ELR (cell line): Measurements from ENCODE around the gene MYL6B.

Experiments used
- DNase-seq: peaks from one replicate; pipeline ENCODE4 v3.0.0-alpha.2; 2015; ENCODE audit warnings: low read depth

Gene MYL6B

DNA sequence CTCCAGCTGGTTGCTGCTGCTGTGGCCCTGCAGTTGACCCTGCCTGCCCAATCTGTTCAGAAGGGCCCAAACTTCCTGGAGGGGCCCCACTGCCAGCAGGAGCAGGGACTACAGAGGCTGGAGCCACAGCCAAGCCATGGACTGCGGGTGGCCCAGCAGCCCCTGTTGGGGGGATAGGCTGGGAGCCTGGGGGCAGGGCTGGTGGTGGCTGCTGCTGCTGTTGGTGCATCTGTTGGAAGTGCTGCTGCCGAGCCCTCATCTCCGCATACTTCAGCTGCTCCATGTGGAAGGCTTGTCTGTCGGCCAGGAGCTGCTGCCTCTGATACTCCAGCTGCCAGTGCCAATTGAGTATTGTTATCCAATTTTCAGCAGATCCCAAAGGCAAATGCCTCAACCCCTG, 13.0 kb downstream of the MYL6B start:
- DNase-seq = no peak

DNA sequence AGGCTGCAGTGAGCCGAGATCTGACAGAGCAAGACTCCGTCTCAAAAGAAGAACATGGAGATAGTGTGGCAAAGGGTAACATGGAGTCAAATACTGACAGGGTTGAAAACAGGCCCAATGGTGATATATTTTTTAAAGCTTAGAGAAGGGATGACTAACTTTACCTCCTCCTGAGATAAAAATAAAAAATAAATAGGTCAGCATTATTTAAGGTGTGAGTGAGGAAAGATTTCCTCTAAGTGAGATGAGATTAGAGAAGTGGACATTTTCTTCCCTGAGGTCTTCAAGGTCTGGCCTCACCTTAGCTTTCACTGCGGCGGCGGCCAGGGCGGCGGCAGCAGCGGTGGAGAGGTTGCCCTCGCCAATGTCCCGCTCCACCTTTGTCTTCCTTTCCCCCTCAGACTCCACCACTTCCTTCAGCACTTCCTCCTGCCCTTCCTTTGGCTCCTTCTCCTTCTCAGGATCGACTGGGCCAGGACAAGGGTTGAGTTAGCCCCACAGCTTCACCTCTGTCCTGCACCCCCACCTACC, 16.9 kb downstream of the MYL6B start:
- DNase-seq = no peak

DNA sequence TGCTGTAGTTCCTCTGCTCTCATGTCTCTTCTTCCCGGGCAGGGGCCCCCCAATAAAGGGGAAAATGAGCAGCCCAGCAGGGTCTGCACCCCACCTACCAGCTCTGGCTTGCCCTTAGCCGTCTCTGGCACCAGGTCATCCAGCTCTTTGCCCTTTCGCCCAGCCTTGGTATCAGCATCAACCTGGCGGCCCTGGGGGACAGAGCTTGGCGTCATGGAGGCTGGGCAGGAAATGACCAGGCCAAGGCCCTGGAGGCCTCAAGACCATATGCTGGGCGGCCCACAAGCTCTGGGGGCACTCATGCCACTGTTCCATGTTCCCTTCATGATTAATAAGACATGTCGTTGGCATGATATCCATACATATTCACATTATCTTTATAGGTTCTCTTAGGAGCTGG, 20.5 kb downstream of the MYL6B start:
- DNase-seq = no peak

DNA sequence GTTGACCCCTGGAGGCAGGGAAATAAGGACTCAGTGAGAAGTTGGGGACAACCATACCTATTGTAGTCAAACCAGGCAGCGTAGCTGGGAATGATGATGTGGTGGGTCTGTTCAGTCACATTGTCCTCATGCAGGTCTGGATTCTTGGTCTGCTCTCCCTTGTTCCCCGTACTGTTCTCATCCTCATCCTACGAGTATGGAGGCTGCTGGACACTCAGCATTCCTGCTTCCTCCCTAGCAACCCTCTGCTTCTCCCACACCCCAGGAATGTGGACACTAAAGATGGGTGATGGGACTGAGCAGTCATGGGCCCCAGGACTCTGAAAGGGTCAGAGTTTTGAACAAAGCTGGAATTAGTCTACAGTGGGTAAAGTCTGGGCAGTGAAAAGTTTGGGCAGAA, 26.0 kb downstream of the MYL6B start:
- no peak for DNase-seq

DNA sequence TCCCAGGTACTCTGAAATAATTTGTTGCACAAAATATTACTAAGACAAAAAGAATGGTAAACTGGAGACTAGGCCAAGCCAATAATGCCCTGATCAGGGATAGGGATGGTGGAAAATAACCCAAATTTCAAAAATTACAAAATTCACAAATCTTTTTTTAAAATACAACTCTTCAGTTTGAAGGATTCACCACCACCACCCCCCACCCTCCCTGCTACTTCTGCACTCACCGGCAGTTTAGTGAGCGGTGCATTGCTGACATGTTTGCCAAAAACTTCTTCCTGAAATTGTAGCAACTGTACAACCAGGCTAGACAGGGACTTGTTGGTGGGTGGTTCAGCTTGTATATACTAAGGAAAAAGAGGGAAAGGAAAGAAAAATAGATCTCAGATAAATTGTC, 34.6 kb downstream of the MYL6B start:
- no peak for DNase-seq

DNA sequence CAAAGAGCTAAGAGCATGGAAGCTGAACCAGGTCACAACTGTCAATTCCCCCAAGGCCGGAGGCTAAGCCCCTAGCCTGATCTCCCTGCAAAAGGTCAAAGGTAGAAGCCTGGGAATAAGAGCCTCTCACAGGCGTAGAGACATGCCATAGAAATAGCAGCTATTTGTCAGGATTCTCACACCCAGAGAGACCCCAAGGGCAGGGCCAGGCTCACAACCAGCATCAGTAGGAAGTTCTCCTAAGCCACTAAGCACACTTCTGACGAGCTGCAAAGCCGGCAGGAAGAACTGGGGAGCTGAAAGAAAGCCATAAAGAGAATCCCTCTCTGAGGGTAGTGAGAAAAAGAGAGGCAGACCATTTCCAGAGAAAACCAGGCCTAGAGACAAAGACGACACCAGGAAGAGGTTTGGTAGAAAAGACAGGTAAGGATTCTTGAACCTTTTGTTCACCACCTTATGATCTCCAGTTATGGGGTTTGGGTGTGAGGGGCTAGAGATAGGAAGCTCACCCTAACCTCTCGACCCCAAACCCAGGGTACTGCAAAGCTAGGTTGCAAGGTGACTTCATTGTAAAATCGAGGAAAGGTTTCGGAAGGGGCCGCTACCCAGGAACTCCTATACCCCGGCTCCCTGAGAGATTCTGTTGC, 35.9 kb downstream of the MYL6B start:
- peak; percentile 37 for DNase-seq

DNA sequence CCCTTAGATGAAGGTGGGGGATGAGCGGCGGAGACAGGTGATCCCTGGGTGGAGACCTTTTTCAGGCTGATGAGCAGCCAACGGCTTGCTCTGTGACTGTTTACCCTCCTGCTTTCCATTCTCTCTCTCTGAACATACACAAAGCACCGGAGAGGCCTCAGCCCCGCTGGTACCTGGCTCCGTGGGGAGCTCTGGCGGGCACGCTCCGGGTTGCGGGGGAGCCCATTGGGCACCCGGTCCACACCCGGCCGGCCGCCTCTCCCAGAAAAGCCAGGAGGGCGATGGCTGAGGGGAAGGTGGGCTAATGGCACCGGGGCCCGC, 36.4 kb downstream of the MYL6B start:
- DNase-seq = peak; percentile 29

DNA sequence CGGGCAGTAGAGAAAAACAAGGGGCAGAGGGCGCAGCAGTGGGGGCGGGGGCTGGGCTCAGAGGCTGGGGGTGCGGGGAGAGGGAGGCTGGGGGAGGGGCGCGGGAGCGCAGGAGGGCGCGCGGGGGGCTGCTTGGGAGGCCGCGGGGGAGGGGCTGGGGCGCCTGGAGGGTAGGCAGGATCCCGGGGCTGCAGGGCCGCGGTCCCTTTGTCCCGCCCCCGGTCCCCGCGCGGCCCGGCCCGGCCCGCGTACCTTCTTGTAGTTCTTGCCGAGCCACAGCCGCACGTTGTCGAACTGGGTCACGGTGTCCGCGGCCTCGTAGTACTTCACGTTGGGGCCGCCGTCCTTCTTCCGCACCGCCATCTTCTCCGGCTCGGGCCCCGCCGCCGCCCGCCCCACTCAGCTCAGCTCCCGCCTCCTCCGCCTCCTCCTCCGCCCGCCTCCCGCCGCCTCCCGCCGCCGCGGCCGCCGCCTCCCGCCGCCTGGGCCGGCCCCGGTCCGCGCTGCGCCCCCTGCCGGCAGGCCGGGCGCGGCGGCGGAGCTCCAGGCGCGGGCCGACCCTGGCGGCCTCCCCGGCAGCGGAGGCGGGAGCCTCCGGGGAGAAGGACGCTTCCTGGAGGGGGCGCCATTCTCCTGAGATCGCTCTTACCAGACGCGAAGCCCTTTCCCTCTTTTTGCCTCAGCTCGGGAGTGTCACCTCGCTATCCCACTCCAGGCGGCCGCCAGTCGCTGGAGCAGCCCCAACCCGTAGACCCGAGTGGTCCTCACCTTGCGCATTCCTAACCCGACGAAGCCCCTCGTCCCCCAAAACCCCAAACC, 36.9 kb downstream of the MYL6B start, which contains the start of gene SMARCC2:
Gene SMARCC2, minus strand, starts transcription at position 385 of the 819 bp plus-strand sequence. Its CDS starts 22 bp downstream, at position 363.
- peak; percentile 92 for DNase-seq

DNA sequence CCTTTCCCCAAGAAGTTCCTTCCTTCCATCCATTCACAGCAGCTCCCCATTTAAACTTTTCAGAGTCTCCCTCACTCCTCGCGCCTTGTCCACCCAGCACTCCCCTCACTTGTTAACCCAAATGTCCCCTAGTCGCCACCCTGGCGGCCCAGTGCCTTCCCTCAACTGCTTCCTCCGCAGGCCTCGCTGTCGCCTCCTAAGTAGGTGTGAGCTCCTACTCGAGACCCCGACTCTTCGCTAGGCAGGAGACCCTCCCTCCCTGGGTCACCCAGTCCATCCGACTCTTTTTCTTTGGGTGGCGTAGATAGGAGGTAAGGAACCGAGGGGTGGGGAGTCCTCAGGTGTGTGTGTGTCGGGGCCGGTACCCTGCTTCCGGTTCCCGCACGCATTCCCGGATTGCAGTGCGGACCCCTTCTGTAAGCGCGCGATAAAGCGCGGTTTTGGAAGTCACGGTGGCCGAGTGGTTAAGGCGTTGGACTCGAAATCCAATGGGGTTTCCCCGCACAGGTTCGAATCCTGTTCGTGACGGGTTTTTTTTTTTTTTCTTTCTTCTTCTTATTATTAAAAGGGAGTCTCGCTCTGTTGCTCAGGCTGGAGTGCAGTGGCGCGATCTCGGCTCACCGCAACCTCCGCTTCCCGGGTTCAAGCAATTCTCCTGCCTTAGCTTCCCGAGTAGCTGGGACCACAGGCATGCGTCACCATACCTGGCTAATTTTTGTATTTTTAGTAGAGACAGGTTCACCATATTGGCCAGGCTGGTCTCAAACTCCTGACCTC, 37.7 kb downstream of the MYL6B start:
- peak; percentile 87 for DNase-seq

DNA sequence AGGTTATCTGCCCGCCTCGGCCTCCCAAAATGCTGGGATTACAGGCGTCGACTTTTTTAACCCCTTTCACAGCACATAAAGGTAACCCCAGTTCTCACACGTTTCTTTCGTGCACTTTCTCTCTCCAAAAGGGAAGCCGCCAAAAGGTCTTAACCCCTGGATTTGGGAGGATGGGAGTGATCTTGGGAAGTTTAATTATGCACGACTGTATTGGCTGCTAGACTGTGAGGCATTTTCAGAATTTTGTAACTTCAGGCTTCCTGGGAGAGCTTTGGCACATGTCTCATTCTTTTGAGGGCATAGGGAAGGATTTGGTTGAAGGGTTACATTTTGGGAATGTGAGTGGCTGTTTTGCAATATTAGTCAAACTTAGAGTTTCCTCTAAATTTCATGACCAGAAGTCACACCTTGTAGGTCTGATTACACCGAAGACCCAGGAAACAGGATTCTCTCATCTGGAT, 38.3 kb downstream of the MYL6B start:
- DNase-seq = no peak

DNA sequence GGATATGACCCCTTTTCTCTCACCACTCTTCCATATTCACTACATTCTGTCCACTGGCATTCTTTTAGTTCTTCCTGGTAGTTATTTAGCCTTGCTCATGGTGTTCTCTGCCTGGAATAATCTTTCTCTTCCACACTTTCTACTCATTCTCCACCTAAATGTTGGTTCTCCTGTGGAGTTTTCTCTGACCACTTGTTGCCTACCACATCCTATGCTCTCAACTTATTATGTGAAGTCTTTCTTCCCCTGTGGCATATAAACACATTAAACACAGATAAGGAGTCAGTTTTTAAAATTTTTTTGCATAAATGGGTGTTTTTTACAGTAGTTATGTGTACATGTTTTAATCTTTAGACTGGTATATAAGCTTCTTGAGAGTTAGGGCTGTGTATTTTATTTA, 40.2 kb downstream of the MYL6B start:
- DNase-seq = no peak

DNA sequence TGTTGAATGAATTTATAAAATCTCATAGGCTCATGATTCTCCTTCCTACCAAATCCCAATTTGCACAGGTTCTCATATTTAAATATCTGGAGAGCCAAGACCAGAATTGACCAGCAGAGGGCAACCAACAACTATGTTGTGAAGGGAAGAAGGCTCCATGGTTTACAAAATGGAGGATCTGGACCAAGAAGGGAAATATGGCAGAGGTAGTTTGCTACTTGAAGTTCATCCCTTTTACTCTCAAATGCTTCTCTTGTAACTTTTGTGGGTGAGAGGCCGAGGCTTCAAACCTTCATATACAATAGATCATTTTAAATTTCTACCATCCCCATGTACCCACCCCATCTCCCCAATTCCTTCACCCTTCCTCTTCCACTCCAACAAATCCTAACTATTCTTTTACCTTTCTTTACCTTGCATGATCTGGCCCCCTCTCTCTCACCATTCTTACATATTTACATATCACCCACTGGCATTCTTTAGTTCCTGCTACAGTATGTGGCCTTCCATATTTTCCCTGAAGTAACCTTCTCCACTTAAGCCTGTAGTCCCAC, 40.7 kb downstream of the MYL6B start:
- peak; percentile 93 for DNase-seq

DNA sequence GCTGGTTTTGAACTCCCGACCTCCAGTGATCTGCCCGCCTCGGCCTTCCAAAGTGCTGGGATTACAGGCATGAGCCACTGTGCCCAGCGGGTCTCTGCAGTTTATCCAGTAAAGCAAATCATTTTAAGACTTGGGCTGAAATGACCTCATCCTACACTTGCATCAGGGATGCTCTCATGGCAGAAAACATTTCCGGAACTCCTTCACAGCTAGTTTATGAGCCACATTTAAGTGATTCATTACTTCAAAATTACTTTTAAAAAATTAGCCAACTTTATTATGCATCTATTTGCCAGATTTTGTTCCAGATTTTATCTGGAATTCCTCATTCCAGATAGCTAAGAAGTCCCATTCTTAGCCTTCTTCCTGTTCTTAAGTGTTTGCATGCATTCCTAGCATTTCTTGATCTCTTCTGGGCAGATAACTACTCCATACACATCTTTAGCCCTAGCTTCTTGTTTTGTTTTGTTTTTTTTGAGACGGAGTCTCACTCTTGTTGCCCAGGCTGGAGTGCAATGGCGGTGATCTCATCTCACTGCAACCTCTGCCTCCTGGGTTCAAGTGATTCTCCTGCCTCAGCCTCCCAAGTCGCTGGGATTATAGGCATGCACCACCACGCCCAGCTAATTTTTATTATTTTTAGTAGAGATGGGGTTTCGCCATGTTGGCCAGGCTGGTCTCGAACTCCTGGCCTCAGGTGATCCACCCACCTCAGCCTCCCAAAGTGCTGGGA, 44.6 kb downstream of the MYL6B start:
- peak; percentile 95 for DNase-seq

DNA sequence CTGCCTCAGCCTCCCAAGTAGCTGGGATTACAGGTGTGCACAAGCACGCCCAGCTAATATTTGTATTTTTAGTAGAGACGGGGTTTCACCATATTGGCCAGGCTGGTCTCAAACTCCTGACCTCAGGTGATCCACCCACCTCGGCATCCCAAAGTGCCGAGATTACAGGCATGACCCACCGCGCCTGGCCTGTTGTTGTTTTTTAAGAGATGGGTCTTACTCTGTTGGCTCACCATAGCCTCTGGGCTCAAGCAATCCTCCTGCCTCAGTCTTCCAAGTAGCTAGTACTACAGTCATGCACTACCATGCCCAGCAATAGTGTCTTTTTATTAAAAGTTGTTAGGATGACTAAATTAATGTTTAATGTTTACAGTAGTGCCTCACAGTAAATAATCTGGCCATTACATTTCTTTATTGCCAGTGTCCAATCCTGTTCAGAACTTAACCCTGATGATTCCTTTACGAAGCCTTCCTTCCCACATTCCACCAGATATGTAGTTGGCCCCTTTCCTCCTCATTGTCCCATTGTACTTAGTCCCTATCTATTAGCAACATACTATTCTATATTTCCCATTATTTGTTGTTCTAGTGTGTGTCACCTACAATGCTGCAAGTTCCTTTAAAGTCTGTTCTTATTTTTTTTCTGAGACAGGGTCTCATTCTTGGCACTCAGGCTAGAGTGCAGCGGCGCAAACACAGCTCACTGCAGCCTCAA, 45.7 kb downstream of the MYL6B start:
- no peak for DNase-seq

DNA sequence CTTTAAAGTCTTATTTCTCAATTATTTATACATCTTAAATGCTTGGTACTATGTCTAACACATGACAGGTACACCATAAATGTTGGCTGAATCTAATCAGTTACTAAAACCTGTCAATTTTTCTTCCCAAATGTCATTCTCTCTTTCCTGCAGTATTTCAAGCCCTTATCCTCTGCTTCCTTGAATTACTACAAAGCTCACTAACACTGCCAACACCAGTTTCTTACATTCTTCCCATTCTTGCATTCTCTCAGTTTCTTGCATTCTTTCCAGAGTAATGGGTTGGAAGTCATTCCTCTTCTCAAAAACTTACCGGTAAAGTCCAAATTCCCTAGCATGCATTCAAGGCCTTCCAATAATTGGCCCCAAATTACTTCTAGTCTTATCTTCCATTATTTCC, 46.4 kb downstream of the MYL6B start:
- DNase-seq = no peak

DNA sequence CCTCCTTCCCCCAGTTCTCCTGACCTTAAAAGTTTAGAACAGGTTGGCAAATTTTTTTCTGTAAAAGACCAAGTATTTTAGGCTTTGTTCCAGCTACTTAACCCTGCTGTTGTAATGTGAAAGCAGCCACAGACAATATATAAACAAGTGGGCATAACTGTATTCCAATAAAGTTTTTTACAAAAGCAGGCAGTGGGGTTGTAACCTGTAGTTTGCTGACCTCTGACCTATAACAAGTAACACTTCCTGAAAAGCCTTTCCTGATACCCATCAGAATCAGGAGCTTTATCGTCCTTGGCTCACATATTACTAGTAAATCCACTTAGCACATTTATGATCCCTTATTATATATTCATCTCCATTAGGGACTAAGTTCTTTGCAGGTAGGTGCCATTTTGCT, 50.0 kb downstream of the MYL6B start:
- no peak for DNase-seq

DNA sequence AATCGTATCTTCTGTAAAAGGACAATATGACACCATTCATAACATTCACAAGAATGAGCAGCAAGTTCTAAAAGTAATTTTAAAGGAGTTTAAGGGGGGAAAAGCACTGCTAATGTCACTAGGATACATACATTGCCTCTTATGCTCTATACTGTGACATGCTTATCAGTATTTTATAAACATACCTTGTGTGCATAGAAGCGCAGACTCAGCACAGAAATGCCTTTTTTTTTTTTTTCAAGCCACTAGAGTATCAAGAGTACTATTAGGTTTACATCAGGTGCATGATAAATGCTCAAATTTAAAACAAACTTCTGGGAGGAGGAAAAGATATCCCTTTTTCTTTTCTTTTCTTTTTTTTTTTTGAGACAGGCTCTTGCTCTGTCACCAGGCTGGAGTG, 50.5 kb downstream of the MYL6B start:
- DNase-seq = no peak

DNA sequence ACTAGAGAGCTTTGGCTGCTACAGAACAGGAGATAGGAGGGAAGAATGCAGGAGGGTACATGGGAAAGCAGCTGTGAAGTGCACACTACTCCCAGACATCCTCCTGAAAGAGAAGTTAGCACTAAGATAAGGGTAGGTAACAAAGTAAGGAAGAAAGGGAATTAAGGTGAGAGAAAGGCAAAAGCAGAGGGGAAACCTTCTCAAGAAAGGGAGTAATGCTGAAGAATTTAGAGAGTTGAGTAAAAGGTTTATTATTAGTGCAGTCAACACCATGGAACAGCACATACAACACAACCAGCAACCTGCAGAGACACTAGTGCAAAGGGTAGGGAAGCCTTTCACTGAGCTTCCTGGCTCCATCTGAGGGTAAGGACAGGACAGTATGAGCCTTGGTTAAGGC, 51.9 kb downstream of the MYL6B start:
- no peak for DNase-seq

DNA sequence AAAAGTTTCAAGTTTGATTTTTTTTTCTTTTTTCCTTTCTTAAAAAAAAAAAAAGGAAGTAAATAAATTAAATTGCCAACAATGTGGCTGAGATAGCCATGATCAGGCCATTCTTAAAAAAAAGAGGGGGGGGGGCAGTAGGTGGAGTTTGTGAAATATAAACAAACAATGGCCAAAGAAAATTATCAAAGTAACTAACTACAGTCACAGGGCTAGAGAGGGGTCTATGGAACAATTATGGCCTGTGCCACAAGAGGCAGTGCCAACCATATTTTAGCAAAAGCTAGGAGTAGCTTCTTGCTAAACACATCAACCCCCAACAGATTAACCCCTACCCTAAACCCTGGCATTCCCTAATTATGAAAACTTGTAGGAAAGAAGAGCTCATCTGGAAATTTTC, 53.1 kb downstream of the MYL6B start:
- DNase-seq = no peak

DNA sequence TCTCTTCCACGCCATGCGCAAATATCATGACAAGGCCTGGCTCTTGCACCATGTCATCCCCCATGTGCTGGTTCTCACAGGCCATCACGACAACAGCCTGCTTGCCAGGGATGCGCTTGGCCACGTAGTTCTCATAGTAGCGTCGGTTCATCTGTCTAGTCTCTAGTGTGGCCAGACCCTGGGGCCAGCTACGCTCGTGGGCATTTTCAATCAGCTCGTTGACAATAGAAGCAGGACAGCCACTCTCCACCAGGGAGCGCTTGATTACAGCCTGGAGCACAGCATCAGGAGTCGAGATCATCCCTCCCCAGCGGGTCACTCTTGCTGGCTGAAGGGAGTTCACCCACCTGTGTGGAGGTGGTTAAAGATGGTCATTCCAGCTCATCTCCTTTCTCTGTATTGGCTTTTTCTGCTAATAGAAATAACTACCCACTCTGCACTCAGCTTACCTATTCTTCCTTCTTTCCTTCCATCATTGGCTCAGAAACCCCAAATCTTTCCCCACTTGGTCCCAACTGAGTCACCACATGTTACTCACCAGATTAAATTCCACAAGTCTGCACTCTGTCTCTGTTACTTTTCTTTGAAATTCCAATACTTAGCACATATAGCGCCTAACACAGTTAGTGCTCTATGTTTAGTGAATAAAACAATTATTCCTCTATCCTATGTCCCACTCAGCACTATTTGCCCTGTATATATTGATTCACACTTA, 54.2 kb downstream of the MYL6B start:
- peak; percentile 76 for DNase-seq
